Spleen (tissue), 11 donors: ENCODE results near the gene SF3B1. TPM values are rescaled to one million over a fixed set of nuclear protein-coding genes. Genes with fewer than 3 reads are reported as not detected.

Experiments
- DNase-seq: peaks from one replicate; pipeline ENCODE4 v3.0.0-alpha.2; 2020
- H3K27ac ChIP-seq, 8 donors: fragments of 200-600 bp; sonication (generic) in 7 of 8; 1 replicate in 4 of 8; 2 replicates in 4 of 8; pipeline versions ENCODE4 v1.5.0 to v1.8.0; 2016 to 2021; ENCODE audit warnings: inconsistent platforms in 4 of 8, mild to moderate bottlenecking in 4 of 8, moderate library complexity in 1 of 8
- H3K27me3 ChIP-seq, 7 donors: fragments of 200-600 bp; sonication (generic) in 6 of 7; replicated peaks in 1 of 7; 1 replicate in 4 of 7; 2 replicates in 3 of 7; pipeline versions ENCODE4 v1.5.0 to v1.8.0; 2016 to 2021; ENCODE audit warnings: inconsistent platforms in 3 of 7, mild to moderate bottlenecking in 1 of 7
- H3K36me3 ChIP-seq, 6 donors: fragments of 200-600 bp; sonication (generic) in 5 of 6; 1 replicate in 4 of 6; 2 replicates in 2 of 6; pipeline versions ENCODE4 v1.5.0 to v1.8.0; 2016 to 2021; ENCODE audit warnings: inconsistent platforms in 2 of 6
- H3K4me1 ChIP-seq, 6 donors: fragments of 200-600 bp; sonication (generic) in 5 of 6; 1 replicate in 3 of 6; 2 replicates in 3 of 6; pipeline versions ENCODE4 v1.5.0 to v1.8.0; 2016 to 2021; ENCODE audit warnings: inconsistent platforms in 3 of 6
- H3K4me3 ChIP-seq, 8 donors: fragments of 200-600 bp; sonication (generic) in 7 of 8; 1 replicate in 4 of 8; 2 replicates in 4 of 8; pipeline versions ENCODE4 v1.5.0 to v1.8.0; 2016 to 2021; ENCODE audit warnings: inconsistent platforms in 4 of 8, mild to moderate bottlenecking in 4 of 8, moderate library complexity in 2 of 8
- H3K9me3 ChIP-seq, 8 donors: fragments of 200-600 bp; sonication (generic) in 7 of 8; 1 replicate in 4 of 8; 2 replicates in 4 of 8; pipeline versions ENCODE4 v1.5.0 to v1.8.0; 2016 to 2021; ENCODE audit warnings: inconsistent platforms in 4 of 8
- CTCF ChIP-seq, 11 experiments: fragments of 200-600 bp in 7 of 11; fragments of 450-650 bp in 4 of 11; sonication (generic) in 4 of 11; IDR thresholded peaks in 8 of 11; conservative IDR thresholded peaks in 3 of 11; 1 replicate in 7 of 11; 2 replicates in 4 of 11; pipeline versions ENCODE4 v1.4.0 to v1.8.0; 2016 to 2021; ENCODE audit warnings: antibody characterized with exemption in 11 of 11, inconsistent platforms in 4 of 11, mild to moderate bottlenecking in 1 of 11
- POLR2A ChIP-seq, 3 donors: fragments of 450-650 bp; IDR thresholded peaks; one replicate each; pipeline ENCODE4 v1.5.1; 2017; ENCODE audit warnings: antibody characterized with exemption in 3 of 3, mild to moderate bottlenecking in 1 of 3
- POLR2AphosphoS5 ChIP-seq, 3 donors: sonication (generic); formaldehyde crosslinking; IDR thresholded peaks; one replicate each; pipeline ENCODE4 v1.5.1; 2017; ENCODE audit warnings: antibody characterized with exemption in 3 of 3
- WGBS, 5 donors: extraction: QIAGEN DNeasy Blood & Tissue Kit in 3 of 5; methylation state at CpG; one replicate each; pipeline versions ENCODE4 v1.1.5 to v1.1.7; 2013 to 2018; 5-methylcytosine and 5-hydroxymethylcytosine counted together
- intact Hi-C: fragments of 100-400 bp; cut with DNase I; formaldehyde crosslinking; loops from one replicate; pipeline ENCODE4 v1.15.0; 2023; ENCODE audit warnings: low total_unique reads
- polyA plus RNA-seq, 3 donors: library from polyadenylated mRNA; stranded (reverse); fragments of 200-250 nt; gene quantifications; one replicate each; pipeline ENCODE4 v1.2.1, GENCODE V29; 2013
- total RNA-seq, 7 donors: library from RNA; depleted of rRNA in 3 of 7; stranded (reverse); fragments of >200 nt in 3 of 7; fragmentation: NEBNext Ultra II Directional in 4 of 7; extraction: Animal tissue kit (Norgen Biotek cat#: 25700) in 4 of 7; gene quantifications; one replicate each; pipeline versions ENCODE4 v1.1.0 to v1.2.1, GENCODE V29; 2016 to 2021
- donor health status: healthy with polysubstance abuse.
- donor health status: DM: no; HTN: no; CAD: no; lungs with moderate emphysema.
- donor health status: DM: no; HTN: no; CAD: no.
- donor health status: Bipolar disorder and iron deficiency.
- donor health status: healthy.
- donor health status: DM: no; HTN: no; CAD: no.
- donor health status: DM: yes; HTN: yes; CAD: no.

SF3B1 gene
- total and polyA plus RNA-seq, 10 donors = 256 to 1,150 (median 343) TPM

GRCh38 chr2:197477797-197478196 is 43.0 kb upstream of the SF3B1 start:
- peaks cover 3 to 95% (median 60%) of the 10 kb centered on the region in 6 donors for H3K36me3 ChIP-seq
- 95 to 99% (median 96%) methylated on average over 3 of the region's 3 CpGs for WGBS, 5 donors
- H3K27ac ChIP-seq = peak overlapping the region in 4 of 8 donors; percentile 14 to 68 (median 37)
- no peak overlapping the region for H3K4me3 ChIP-seq
- intact Hi-C loops = no loop called here
- peaks cover 0 to 12% (median 9%) of the 10 kb centered on the region in 8 donors for H3K9me3 ChIP-seq
- H3K4me1 ChIP-seq = peaks cover 0 to 21% (median 4%) of the 10 kb centered on the region in 6 donors
- TF ChIP-seq POLR2A (IDR thresholded peaks at IDR 0.05) (no peak), CTCF (IDR thresholded peaks at IDR 0.05 in 8 of 11, conservative IDR thresholded peaks at IDR 0.05 in 3 of 11) (no peak), POLR2AphosphoS5 (IDR thresholded peaks at IDR 0.05) (no peak)
- no peaks in the 10 kb centered on the region for H3K27me3 ChIP-seq
- no peak for DNase-seq

GRCh38 chr2:197472166-197472565 is 37.3 kb upstream of the SF3B1 start:
- no peak for DNase-seq
- TF ChIP-seq POLR2A (IDR thresholded peaks at IDR 0.05) (no peak), CTCF (IDR thresholded peaks at IDR 0.05 in 8 of 11, conservative IDR thresholded peaks at IDR 0.05 in 3 of 11) (no peak), POLR2AphosphoS5 (IDR thresholded peaks at IDR 0.05) (no peak)
- H3K27ac ChIP-seq = no peak overlapping the region
- peaks cover 3 to 100% (median 91%) of the 10 kb centered on the region in 6 donors for H3K36me3 ChIP-seq
- H3K4me3 ChIP-seq = no peak overlapping the region
- H3K9me3 ChIP-seq = no peaks in the 10 kb centered on the region
- no peaks in the 10 kb centered on the region for H3K27me3 ChIP-seq
- 99% methylated on average over 5 of the region's 5 CpGs for WGBS, 5 donors
- intact Hi-C loops = no loop called here
- peaks cover 0 to under 1% (median 0%) of the 10 kb centered on the region in 6 donors for H3K4me1 ChIP-seq

- intact Hi-C loops = no loop called here
- no peak for DNase-seq
- TF ChIP-seq POLR2AphosphoS5 (IDR thresholded peaks at IDR 0.05) = peak in 1 of 3 donors; percentile 7
- TF ChIP-seq CTCF (IDR thresholded peaks at IDR 0.05 in 8 of 11, conservative IDR thresholded peaks at IDR 0.05 in 3 of 11) = no peak
- Histone ChIP-seq H3K36me3 (peaks cover 2 to 98% (median 80%) of the 10 kb centered on the region in 6 donors), H3K4me1 (peaks cover 0 to 22% (median 8%) of the 10 kb centered on the region in 6 donors), H3K27me3 (no peaks in the 10 kb centered on the region), H3K4me3 (no peak overlapping the region), H3K9me3 (no peaks in the 10 kb centered on the region), H3K27ac (no peak overlapping the region)
- WGBS, 5 donors = 56 to 88% (median 79%) methylated on average over 1 of the region's 1 CpG
Measured at GRCh38 chr2:197464175-197464574, 29.3 kb upstream of the SF3B1 start.

GRCh38 chr2:197461057-197461456 is 26.2 kb upstream of the SF3B1 start:
- no peak for DNase-seq
- intact Hi-C loops = no loop called here
- 92 to 95% (median 93%) methylated on average over 2 of the region's 2 CpGs for WGBS, 5 donors
- no peak for TF ChIP-seq POLR2AphosphoS5 (IDR thresholded peaks at IDR 0.05)
- TF ChIP-seq CTCF (IDR thresholded peaks at IDR 0.05 in 8 of 11, conservative IDR thresholded peaks at IDR 0.05 in 3 of 11) = no peak
- TF ChIP-seq POLR2A (IDR thresholded peaks at IDR 0.05) = no peak
- H3K4me3 ChIP-seq = no peak overlapping the region
- H3K27me3 ChIP-seq = no peaks in the 10 kb centered on the region
- no peak overlapping the region for H3K27ac ChIP-seq
- no peaks in the 10 kb centered on the region for H3K9me3 ChIP-seq
- H3K4me1 ChIP-seq = peaks cover 8 to 53% (median 38%) of the 10 kb centered on the region in 6 donors
- H3K36me3 ChIP-seq = peaks cover 2 to 78% (median 52%) of the 10 kb centered on the region in 6 donors
